HS-5 (cell line): ENCODE measurements around the gene ZNF831.

ENCODE experiments used
- DNase-seq: peaks from one replicate; pipeline ENCODE4 v3.0.0-alpha.2; 2012; ENCODE audit warnings: low read depth

The ZNF831 gene

DNA sequence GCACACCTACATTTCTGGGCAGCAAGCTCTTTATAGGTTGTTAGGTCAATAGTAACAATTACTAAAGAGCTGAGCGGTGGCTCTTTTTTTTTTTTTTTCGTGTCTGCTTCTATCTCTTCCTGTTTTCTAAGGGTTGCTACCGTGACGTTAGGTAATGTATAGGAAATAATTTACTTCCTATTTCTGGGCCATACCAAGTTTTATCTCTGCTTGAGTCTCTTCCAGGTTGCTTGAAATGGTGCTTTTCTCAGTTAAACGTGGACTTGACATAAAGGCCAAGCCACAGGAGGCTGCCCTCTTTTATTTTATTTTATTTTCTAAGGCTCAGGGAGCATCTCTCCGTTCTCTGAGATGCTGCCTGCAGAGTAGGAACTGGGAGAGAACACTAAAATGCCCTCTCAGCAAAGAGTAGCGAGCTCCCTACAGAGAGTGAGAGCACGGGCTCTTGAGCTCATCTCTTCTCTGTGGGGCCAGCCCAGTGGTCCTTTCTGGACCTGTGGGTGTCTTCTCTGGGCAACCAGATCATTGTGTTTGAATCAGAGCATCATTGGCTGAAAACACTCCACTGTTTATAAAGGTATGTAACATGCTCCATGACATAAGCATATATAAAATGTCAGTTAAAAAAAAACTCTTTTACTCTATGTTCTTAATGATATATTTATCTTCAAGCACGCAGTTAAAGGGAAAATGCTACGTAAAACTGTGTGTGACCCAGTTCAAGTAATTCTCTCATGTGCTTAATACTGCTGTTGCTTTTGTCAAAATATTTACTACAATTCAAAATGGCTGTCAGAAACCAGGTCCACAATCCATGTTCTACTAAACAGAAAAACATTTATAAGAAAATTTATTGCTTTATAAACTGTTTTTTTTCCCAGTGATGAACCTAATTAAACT, at the start of gene ZNF831:
Gene ZNF831 (plus strand): TSS at position 191 of the 900 bp plus-strand sequence. CDS start 27,199 bp downstream, outside the sequence.
- DNase-seq, result no peak

GRCh38 chr20:59117526-59117925, 46.1 kb upstream of the ZNF831 start:
- DNase-seq, result no peak

- no peak for DNase-seq
Measured at GRCh38 chr20:59118855-59119254, 44.8 kb upstream of the ZNF831 start.

GRCh38 chr20:59120491-59120890, 43.1 kb upstream of the ZNF831 start:
- no peak for DNase-seq

DNA sequence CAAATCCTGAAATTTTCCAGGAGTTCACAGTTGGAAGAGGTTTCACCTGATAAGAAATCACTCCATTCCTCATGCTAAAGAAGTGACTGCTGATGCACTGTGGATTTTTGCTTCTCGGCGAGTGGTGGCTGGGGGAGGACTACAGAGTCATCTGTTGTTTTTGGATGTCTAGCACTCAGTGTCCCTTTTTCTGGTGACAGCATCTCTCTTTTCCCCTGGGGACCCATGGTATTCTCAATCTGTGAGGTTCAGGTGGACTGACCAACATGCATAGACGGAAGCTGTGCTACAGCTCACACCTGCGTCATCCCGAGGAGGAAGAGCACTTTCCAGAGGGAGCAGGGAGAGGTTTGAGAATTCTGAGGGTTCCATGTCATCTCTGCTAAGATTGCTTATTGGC, 42.7 kb upstream of the ZNF831 start:
- DNase-seq, result no peak

GRCh38 chr20:59121714-59122565, 41.7 kb upstream of the ZNF831 start:
- DNase-seq, result no peak

DNA sequence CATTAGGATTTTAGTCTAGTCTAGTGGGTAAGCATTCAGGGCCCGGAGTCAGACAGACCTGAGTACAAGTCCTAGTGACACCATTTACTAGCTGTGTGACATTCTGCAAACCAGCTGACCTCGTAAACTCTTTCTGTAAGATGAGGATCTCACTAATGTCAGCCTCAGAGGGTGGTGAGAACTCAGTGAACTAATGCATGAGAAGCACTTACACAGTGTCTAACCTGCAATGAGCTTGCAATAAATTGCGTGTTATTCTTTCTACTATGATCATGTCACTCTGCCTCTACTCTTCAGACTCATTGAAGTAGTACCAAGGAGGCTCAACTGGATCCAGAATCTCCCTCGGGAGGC, 41.1 kb upstream of the ZNF831 start:
- DNase-seq, result no peak

DNA sequence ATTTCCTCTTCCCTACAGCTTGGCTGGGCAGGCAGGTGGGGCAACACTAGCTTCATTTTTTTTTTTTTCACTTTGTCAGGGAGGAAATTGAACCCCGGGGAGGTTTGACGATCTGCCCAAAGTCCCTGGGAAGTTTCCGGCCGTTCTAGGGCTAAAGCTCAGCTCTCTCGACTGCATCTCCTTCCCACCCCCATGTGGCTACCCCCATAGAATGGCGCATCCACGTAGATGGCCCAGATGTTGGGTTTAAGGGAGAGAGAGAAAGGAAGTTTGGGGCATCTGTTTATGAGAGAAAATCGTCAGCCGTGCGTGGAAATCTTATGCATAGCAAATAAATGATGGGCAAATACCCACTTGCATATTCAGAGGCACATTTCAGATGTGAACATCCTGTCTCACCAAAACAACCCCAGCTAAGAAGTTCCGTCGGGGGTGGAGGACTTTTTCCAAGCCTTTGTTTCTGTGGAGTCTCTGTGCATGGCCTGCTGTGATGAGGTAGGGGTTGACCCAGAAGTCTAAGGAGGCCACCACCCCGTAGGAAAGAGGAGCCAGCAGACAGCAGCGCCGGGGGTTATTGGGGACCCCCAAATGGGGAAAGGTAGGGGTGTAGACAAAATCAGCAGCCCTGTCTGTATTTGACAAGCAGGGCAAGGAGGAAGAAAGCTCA, 40.5 kb upstream of the ZNF831 start:
- no peak for DNase-seq

DNA sequence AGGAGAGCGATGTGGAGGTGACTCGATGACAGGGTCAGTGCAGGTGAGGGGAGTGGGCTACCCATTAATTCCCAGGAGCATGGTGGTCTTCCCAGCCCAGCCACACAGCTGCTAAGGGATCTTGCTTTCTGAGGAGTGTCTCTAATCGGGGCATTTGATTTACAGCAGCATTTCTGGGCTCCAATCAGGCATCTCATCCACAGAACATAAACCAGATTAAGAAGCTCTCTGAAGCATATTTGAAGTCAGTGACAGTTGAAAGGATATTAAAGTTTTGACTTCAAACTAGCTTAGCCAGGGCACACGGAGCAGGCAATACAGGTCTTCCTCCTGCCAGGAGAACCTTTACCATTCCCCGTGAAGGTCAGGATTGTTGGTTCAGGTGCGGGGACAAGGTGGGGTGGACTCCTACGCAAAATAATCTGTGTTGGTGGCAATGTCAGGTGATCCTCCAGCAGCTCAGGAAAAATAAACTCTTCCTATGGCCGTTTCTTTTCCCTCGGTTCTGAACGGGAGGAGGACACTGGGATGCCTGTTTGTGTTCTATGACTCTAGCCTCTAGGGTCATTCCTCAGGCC, 39.9 kb upstream of the ZNF831 start:
- no peak for DNase-seq

DNA sequence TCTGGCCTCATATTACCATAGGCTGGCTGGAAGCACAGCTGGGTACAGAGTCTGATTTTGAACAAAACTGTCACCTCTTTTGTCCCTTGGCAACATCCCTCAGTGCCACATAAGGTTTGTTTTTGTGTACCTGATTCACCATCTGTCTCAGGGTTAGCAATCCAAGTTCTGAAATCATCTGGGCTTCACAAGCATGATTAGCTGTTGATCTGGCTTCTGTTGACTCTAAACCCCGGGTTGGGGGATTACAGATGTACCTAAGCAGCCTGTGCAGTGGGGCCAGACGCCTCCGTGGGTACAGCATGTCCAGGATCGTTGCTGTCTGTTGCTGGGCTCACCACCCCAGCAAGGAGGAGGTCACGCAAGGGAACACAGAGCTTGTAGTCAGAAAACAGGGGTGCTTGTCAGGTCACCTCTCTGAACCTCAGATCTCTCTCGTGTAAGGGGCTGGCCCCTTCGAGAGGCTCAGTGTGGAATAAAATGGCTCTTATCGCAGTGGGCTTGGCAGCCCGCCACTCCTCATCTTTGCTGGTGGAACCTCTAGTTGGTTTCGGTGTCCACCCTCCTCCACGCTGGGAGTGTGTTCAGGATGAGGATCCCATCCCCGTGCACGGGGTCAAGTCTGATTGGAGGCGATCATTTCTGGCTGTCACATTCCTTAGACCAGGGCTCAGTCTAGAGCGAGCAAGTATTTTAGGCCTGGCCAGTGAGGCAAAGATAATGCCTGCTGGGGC, 39.2 kb upstream of the ZNF831 start:
- DNase-seq, result no peak

DNA sequence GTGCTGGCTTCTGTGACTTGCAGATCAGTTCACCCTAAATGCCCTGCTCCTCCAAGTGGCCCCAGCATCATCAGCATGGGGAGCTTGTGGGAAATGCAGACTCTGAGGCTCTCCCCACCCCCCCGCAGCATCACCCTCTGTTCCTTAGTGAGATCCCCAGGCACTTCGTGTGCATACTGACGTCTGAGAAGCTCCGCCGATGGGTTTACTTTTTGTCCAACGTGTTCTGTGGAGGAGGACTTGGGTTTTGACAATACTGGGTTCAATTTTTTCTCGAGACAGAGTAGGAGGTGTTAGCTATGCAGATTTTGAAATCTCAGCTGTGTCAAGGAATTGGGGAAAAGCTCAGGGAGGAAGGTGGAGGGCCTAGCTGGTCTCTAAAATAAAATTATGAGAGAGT, 38.3 kb upstream of the ZNF831 start:
- DNase-seq, result no peak

DNA sequence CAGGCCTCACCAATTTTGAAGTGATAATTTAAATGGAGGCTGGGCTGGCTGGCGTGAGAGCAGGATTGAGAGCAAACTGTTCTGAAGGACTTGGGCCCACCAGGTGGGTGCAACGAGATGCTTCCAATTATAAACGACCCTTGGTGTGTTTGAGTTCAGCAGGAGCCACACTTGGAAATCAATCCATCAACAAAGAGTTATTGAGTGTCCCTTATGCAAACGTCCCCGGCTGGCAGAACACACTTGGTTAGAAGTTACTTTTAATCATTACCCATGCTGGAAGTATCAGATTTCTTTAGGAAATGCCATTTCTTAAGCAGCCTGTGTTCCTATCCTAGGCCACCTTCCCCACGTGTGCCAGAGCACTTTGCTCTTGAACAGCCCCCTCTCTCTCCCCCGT, 37.8 kb upstream of the ZNF831 start:
- DNase-seq, result no peak

DNA sequence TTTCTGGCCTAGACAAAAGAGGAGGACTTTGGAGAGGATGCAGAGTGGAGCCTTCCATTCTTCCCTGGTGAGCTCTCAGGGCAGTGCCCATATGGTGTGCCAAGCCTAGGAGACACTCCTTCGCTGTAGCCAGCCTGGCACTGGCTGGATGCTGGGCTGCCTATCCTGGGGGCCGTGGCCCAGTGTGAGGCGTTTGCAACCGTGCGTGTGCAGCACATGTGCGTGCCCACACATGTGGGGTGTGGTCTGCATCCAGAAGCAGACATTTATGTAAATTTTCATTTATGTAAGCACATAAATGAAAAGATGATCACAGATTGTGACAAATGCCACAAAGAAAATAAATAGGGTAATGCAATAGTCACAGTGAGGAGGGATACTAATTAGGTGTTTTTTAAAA, 35.8 kb upstream of the ZNF831 start:
- DNase-seq, result no peak

- DNase-seq, result no peak
Measured at GRCh38 chr20:59131551-59132285, 31.9 kb upstream of the ZNF831 start.

- DNase-seq, result no peak
Measured at GRCh38 chr20:59134182-59134581, 29.4 kb upstream of the ZNF831 start.

DNA sequence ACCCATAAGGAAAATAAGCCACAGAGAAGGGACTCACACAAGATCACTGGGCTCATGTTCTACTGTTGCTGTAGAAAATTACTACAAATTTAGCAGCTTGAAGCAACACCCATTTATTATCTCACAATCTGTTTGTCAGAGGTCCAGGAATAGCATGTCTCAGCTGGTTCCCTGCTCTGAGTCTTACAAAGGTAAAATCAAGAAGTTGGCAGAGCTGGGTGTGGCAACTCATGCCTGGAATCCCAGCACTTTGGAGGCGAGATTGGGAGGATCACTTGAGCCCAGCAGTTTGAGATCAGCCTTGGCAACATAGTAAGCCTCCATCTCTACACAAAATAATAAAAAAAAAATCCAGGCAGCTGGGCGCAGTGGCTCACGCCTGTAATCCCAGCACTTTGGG, 28.5 kb upstream of the ZNF831 start:
- DNase-seq, result no peak

- DNase-seq, result no peak
Measured at GRCh38 chr20:59136027-59136426, 27.6 kb upstream of the ZNF831 start.

DNA sequence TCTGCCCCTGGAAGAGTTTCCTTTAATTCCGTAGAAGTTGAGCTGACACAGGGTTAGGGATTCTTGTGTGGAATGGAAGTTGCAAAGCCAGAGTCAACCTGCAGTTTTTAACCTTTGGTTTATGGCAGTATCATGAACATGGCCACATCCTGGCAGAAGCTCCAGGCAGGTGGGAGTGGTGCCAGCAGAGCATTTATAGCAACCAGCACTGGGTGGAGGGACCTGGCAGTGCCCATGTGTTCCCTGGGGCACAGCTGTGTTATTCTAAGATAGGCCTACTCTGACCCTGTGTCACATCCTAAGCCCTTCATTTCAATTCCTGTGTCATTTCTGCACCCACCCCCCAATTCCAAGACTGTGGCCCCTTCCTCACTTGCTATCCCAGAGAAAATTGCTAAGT, 26.1 kb upstream of the ZNF831 start:
- no peak for DNase-seq

DNA sequence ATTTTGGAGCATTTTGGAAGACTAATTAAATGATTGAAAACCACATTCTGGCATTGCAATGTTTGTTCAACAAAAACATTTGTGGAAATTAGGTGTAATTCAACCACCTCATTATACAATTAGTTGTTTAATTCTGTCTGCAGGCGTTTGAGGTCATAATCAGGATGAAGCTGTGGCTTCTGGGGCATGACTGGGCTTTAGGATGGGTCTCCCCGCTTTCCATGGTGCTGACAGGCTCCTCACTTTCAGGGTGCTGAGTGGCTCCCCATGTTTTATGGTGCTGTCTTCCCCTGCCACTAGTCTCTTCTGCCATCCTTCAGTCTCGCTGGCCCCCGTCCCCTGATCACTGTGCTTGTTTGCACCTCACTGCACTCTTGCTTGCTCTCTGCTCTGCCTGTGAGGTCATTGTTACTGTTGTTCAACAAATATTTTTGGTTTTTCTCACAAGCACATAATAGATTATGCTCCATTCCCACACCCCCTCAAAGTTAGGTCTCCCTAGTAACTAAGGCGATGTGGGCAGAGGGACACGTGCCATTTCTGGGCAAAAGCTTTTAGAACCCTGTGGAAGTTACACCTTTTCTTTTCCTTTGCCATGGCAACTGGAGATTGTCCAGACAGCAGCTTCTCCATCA, 25.4 kb upstream of the ZNF831 start:
- DNase-seq, result no peak

- DNase-seq, result no peak
Measured at GRCh38 chr20:59139998-59140397, 23.6 kb upstream of the ZNF831 start.
